Transverse colon (tissue), 3 donors: ENCODE results near the gene PDZRN3.

ENCODE experiments used
- EP300 ChIP-seq: sonication (generic); formaldehyde crosslinking; IDR thresholded peaks from one replicate; pipeline ENCODE4 v1.6.1; 2017; ENCODE audit warnings: antibody characterized with exemption, low read depth
- POLR2A ChIP-seq: fragments of 450-650 bp; IDR thresholded peaks from one replicate; pipeline ENCODE4 v1.6.1; 2016; ENCODE audit warnings: antibody characterized with exemption, mild to moderate bottlenecking, moderate library complexity
- TF ChIP-seq, protein P1 (sequence below), 5 experiments: fragments of 200-600 bp in 3 of 5; fragments of 450-650 bp in 2 of 5; sonication (generic) in 3 of 5; IDR thresholded peaks; 1 replicate in 2 of 5; 2 replicates in 3 of 5; pipeline ENCODE4 v1.5.1; 2016 to 2017; ENCODE audit warnings: antibody characterized with exemption in 5 of 5, inconsistent platforms in 3 of 5, mild to moderate bottlenecking in 2 of 5, moderate library complexity in 1 of 5

DNA sequence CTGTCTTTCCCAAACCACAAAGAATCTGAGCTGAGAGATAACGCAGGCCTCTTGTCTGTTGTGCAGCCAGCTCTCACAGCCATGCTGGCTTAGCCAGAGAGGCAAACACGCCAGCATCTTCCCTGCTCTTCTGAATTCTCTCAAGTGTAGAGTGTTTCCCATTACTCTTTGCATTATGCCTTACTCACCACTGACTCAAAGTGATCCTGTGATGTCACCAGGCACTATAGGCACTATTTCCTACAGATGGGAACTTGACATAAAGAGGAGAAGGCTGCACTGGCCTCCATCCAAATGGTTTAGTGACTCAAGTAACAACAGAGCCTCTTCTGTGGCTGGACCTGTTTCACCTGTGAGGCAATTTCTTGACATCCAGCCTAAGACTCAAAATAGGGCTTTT, 44.4 kb downstream of the PDZRN3 start:
- no peak for TF ChIP-seq EP300
- no peak for TF ChIP-seq POLR2A
- TF ChIP-seq, protein P1, sequence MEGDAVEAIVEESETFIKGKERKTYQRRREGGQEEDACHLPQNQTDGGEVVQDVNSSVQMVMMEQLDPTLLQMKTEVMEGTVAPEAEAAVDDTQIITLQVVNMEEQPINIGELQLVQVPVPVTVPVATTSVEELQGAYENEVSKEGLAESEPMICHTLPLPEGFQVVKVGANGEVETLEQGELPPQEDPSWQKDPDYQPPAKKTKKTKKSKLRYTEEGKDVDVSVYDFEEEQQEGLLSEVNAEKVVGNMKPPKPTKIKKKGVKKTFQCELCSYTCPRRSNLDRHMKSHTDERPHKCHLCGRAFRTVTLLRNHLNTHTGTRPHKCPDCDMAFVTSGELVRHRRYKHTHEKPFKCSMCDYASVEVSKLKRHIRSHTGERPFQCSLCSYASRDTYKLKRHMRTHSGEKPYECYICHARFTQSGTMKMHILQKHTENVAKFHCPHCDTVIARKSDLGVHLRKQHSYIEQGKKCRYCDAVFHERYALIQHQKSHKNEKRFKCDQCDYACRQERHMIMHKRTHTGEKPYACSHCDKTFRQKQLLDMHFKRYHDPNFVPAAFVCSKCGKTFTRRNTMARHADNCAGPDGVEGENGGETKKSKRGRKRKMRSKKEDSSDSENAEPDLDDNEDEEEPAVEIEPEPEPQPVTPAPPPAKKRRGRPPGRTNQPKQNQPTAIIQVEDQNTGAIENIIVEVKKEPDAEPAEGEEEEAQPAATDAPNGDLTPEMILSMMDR (IDR thresholded peaks at IDR 0.05): no peak
